ENCODE data around the gene JAM3.

The JAM3 gene

DNA sequence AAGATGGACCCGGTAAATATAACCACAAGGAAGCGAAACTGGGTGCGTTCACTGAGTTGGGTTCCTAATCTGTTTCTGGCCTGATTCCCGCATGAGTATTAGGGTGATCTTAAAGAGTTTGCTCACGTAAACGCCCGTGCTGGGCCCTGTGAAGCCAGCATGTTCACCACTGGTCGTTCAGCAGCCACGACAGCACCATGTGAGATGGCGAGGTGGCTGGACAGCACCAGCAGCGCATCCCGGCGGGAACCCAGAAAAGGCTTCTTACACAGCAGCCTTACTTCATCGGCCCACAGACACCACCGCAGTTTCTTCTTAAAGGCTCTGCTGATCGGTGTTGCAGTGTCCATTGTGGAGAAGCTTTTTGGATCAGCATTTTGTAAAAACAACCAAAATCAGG is 80.5 kb downstream of the JAM3 start:
- no peak for TF ChIP-seq CTCF (conservative IDR thresholded peaks at IDR 0.05; ENCODE audit: low read depth, low read length)
- DNase-seq (ENCODE audit: low read depth): no peak
- no peak overlapping the region for H3K4me3 ChIP-seq (ENCODE audit: low read depth, low read length)

DNA sequence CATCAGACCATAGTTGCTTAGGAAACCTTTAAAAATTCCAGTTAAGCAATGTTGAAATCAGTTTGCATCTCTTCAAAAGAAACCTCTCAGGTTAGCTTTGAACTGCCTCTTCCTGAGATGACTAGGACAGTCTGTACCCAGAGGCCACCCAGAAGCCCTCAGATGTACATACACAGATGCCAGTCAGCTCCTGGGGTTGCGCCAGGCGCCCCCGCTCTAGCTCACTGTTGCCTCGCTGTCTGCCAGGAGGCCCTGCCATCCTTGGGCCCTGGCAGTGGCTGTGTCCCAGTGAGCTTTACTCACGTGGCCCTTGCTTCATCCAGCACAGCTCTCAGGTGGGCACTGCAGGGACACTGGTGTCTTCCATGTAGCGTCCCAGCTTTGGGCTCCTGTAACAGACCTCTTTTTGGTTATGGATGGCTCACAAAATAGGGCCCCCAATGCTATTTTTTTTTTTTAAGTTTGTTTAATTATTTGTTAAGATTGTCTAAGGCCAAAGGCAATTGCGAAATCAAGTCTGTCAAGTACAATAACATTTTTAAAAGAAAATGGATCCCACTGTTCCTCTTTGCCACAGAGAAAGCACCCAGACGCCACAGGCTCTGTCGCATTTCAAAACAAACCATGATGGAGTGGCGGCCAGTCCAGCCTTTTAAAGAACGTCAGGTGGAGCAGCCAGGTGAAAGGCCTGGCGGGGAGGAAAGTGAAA is 81.5 kb downstream of the JAM3 start:
- TF ChIP-seq CTCF (conservative IDR thresholded peaks at IDR 0.05; ENCODE audit: low read depth, low read length): no peak
- H3K4me3 ChIP-seq (ENCODE audit: low read depth, low read length): no peak overlapping the region
- no peak for DNase-seq (ENCODE audit: low read depth)

DNA sequence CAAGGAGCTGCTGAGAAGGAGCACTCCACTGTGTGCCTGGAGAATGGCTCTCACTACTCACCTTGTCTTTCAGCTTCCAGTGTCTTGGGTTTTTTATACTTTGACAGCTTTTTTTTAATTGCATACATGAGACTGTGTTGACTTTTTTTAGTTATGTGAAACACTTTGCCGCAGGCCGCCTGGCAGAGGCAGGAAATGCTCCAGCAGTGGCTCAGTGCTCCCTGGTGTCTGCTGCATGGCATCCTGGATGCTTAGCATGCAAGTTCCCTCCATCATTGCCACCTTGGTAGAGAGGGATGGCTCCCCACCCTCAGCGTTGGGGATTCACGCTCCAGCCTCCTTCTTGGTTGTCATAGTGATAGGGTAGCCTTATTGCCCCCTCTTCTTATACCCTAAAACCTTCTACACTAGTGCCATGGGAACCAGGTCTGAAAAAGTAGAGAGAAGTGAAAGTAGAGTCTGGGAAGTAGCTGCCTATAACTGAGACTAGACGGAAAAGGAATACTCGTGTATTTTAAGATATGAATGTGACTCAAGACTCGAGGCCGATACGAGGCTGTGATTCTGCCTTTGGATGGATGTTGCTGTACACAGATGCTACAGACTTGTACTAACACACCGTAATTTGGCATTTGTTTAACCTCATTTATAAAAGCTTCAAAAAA is 82.3 kb downstream of the JAM3 start:
- no peak for DNase-seq (ENCODE audit: low read depth)
- TF ChIP-seq CTCF (conservative IDR thresholded peaks at IDR 0.05; ENCODE audit: low read depth, low read length): no peak
- no peak overlapping the region for H3K4me3 ChIP-seq (ENCODE audit: low read depth, low read length)

- no peak for DNase-seq (ENCODE audit: low read depth)
- no peak overlapping the region for H3K4me3 ChIP-seq (ENCODE audit: low read depth, low read length)
- no peak for TF ChIP-seq CTCF (conservative IDR thresholded peaks at IDR 0.05; ENCODE audit: low read depth, low read length)
Measured at GRCh38 chr11:134152696-134153095, 83.8 kb downstream of the JAM3 start.

- H3K4me3 ChIP-seq (ENCODE audit: low read depth, low read length): no peak overlapping the region
- DNase-seq (ENCODE audit: low read depth): no peak
- TF ChIP-seq CTCF (conservative IDR thresholded peaks at IDR 0.05; ENCODE audit: low read depth, low read length): no peak
Measured at GRCh38 chr11:134153147-134153905, 84.5 kb downstream of the JAM3 start.

- DNase-seq (ENCODE audit: low read depth): no peak
- TF ChIP-seq CTCF (conservative IDR thresholded peaks at IDR 0.05; ENCODE audit: low read depth, low read length): no peak
- H3K4me3 ChIP-seq (ENCODE audit: low read depth, low read length): no peak overlapping the region
Measured at GRCh38 chr11:134154441-134154840, 85.6 kb downstream of the JAM3 start.

All from choroid plexus epithelial cell (primary cell).